ENCODE data around the gene HELT. TPM values are rescaled to one million over a fixed set of nuclear protein-coding genes. Genes with fewer than 3 reads are reported as not detected.
"Not testable (repeated sequence)": the region's sequence is repeated elsewhere in the genome, so short reads cannot be mapped to it uniquely, and the experiment has no call there.

The HELT gene
- total RNA-seq, 4 donors from 2014 or later, result not detected

GRCh38 chr4:184994623-184995010 lies 23.7 kb upstream of the HELT start:
- H3K27me3 ChIP-seq, result no peaks in the 10 kb centered on the region
- H3K4me1 ChIP-seq, result no peaks in the 10 kb centered on the region
- H3K9me3 ChIP-seq, result no peaks in the 10 kb centered on the region
- H3K36me3 ChIP-seq, result no peaks in the 10 kb centered on the region
- no peak for DNase-seq
- H3K4me3 ChIP-seq, result no peak overlapping the region
- TF ChIP-seq CTCF (IDR thresholded peaks at IDR 0.05), result no peak
- no peak for TF ChIP-seq POLR2A (IDR thresholded peaks at IDR 0.05)
- H3K27ac ChIP-seq, result no peak overlapping the region

- not testable (repeated sequence) for H3K9me3 ChIP-seq, DNase-seq, H3K27ac ChIP-seq, H3K4me3 ChIP-seq, H3K27me3 ChIP-seq, H3K36me3 ChIP-seq, H3K4me1 ChIP-seq
Measured at GRCh38 chr4:184997656-184998055, 20.6 kb upstream of the HELT start.

GRCh38 chr4:185002784-185003183 lies 15.5 kb upstream of the HELT start:
- H3K27ac ChIP-seq, result no peak overlapping the region
- no peak for DNase-seq
- H3K9me3 ChIP-seq, result no peaks in the 10 kb centered on the region
- TF ChIP-seq POLR2A (IDR thresholded peaks at IDR 0.05), result no peak
- TF ChIP-seq CTCF (IDR thresholded peaks at IDR 0.05), result no peak
- H3K36me3 ChIP-seq, result no peaks in the 10 kb centered on the region
- H3K4me3 ChIP-seq, result no peak overlapping the region
- H3K27me3 ChIP-seq, result no peaks in the 10 kb centered on the region
- peaks cover 0 to 11% (median 0%) of the 10 kb centered on the region in 4 donors for H3K4me1 ChIP-seq

- no peak for DNase-seq
- H3K4me1 ChIP-seq, result peaks cover 0 to 11% (median 0%) of the 10 kb centered on the region in 4 donors
- H3K9me3 ChIP-seq, result no peaks in the 10 kb centered on the region
- no peak overlapping the region for H3K4me3 ChIP-seq
- H3K27ac ChIP-seq, result no peak overlapping the region
- no peaks in the 10 kb centered on the region for H3K36me3 ChIP-seq
- no peak for TF ChIP-seq POLR2A (IDR thresholded peaks at IDR 0.05)
- TF ChIP-seq CTCF (IDR thresholded peaks at IDR 0.05), result no peak
- no peaks in the 10 kb centered on the region for H3K27me3 ChIP-seq
Measured at GRCh38 chr4:185003596-185004351, 14.5 kb upstream of the HELT start.

- H3K4me1 ChIP-seq, result peaks cover 0 to 11% (median 0%) of the 10 kb centered on the region in 4 donors
- H3K4me3 ChIP-seq, result peak overlapping the region in 2 of 4 donors; percentile 14 to 29
- H3K27ac ChIP-seq, result no peak overlapping the region
- no peak for DNase-seq
- no peaks in the 10 kb centered on the region for H3K27me3 ChIP-seq
- no peaks in the 10 kb centered on the region for H3K9me3 ChIP-seq
- TF ChIP-seq CTCF (IDR thresholded peaks at IDR 0.05) (no peak), POLR2A (IDR thresholded peaks at IDR 0.05) (no peak)
- H3K36me3 ChIP-seq, result no peaks in the 10 kb centered on the region
Measured at GRCh38 chr4:185004562-185005218, 13.6 kb upstream of the HELT start.

- no peaks in the 10 kb centered on the region for H3K27me3 ChIP-seq
- H3K4me1 ChIP-seq, result peaks cover 0 to 11% (median 0%) of the 10 kb centered on the region in 4 donors
- no peaks in the 10 kb centered on the region for H3K36me3 ChIP-seq
- H3K4me3 ChIP-seq, result peak overlapping the region in 2 of 4 donors; percentile 14 to 29
- peak; percentile 74 to 90 (median 79) for DNase-seq
- peak; percentile 49 to 88 (median 69) for TF ChIP-seq CTCF (IDR thresholded peaks at IDR 0.05)
- TF ChIP-seq POLR2A (IDR thresholded peaks at IDR 0.05), result no peak
- no peak overlapping the region for H3K27ac ChIP-seq
- no peaks in the 10 kb centered on the region for H3K9me3 ChIP-seq
Measured at GRCh38 chr4:185005219-185005819, 13.0 kb upstream of the HELT start.
